Activated CD4-positive, alpha-beta T cell treated with anti-CD3 and anti-CD28 coated beads, Interleukin-2, amount 10 ng/mL, durations not matched to agents 7 days and 5 days (primary cell): ENCODE measurements around the gene TMEM87A. TPM values are rescaled to one million over a fixed set of nuclear protein-coding genes. Genes with fewer than 3 reads are reported as not detected.

Source experiments
- CTCF ChIA-PET: fragments of 350-600 bp; sonication (Branson Sonifier 250); formaldehyde crosslinking; loops from one replicate; lab custom pipeline; 2021; ENCODE audit warnings: antibody characterized with exemption; lab: Charles Lee
- POLR2A ChIA-PET: fragments of 350-600 bp; sonication (Branson Sonifier 250); formaldehyde crosslinking; loops from one replicate; lab custom pipeline; 2021; ENCODE audit warnings: antibody characterized with exemption; lab: Charles Lee
- DNase-seq: peaks from one replicate; pipeline ENCODE4 v3.0.0-alpha.2; 2020
- H3K27ac Mint-ChIP-seq: one replicate; pipeline ENCODE4 v1.8.0; 2021; ENCODE audit warnings: mild to moderate bottlenecking, moderate library complexity, mixed read lengths
- H3K27me3 Mint-ChIP-seq: one replicate; pipeline ENCODE4 v1.8.0; 2021; ENCODE audit warnings: mixed read lengths
- H3K36me3 Mint-ChIP-seq: one replicate; pipeline ENCODE4 v1.8.0; 2021; ENCODE audit warnings: low read depth, mixed read lengths
- H3K4me1 Mint-ChIP-seq: one replicate; pipeline ENCODE4 v1.8.0; 2021; ENCODE audit warnings: mixed read lengths
- H3K4me3 Mint-ChIP-seq: one replicate; pipeline ENCODE4 v1.8.0; 2021; ENCODE audit warnings: mild to moderate bottlenecking, moderate library complexity, mixed read lengths
- H3K9me3 Mint-ChIP-seq: one replicate; pipeline ENCODE4 v1.8.0; 2021; ENCODE audit warnings: mixed read lengths
- total RNA-seq, 2 experiments: library from RNA; stranded (reverse); gene quantifications; one replicate each; pipeline ENCODE4 v1.2.3, GENCODE V29; 2021

TMEM87A gene
- total RNA-seq, 2 experiments from 2014 or later = 37.7 to 38.0 TPM

DNA sequence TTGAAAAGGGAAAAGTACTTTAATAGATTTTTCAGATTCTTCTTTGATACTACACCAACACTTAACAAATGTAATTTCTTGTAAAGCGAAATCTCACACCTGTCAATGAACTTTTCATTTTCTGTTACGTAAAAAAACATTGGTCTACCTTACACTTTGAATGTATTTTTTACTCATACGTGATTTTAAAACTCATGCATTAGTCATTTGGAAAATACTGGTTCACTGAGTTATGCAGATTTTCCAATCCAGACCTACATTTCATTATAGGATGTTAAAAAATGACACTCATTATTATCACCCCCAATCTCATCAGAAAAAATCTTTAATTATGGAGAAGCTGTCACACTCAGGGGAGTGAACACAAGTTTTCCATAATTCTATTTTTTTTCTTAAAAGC, 79.8 kb downstream of the TMEM87A start:
- peaks cover 33% of the 10 kb centered on the region for H3K4me1 Mint-ChIP-seq
- no peaks in the 10 kb centered on the region for H3K27me3 Mint-ChIP-seq
- DNase-seq = no peak
- no peak overlapping the region for H3K27ac Mint-ChIP-seq
- H3K36me3 Mint-ChIP-seq = peaks cover 63% of the 10 kb centered on the region
- CTCF ChIA-PET = no interaction called here
- POLR2A ChIA-PET = no interaction called here
- no peak overlapping the region for H3K4me3 Mint-ChIP-seq
- H3K9me3 Mint-ChIP-seq = peaks cover 3% of the 10 kb centered on the region

DNA sequence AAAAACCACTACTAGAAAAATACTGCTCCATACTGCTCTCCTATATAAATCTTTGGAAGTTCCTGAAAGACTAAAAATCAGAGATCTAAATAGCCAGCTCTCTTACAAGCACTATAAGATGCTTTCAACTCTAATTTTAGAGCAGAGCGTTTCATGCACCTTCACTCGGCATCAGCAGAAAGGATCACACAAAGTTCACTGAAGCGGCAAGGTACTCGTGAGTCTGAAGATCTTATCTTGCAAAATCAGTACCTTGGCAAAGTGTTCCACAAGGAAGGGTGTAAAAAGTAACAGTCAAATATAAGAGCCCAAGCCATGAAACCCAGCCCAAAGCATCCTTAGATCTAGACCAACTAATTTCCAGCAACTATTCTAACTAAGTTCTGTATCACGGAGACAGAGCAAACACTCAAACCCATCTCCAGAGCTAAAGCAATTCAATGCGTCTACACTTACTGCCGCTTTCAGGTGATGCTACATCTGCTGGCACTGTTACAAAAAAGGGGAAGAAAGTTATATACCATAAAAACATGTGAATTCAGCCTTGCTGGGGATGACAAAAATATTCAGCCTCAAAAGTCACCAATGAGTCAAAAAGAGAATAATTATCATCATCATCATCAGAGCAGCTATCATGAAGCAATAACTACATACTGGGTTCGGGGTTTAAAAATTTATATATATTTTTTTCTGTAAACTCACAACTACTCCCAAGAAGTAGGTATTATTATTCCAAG, 81.5 kb downstream of the TMEM87A start:
- Mint-ChIP-seq H3K36me3 (peaks cover 64% of the 10 kb centered on the region), H3K27me3 (no peaks in the 10 kb centered on the region), H3K27ac (peak overlapping the region; percentile 15), H3K4me3 (no peak overlapping the region), H3K9me3 (peaks cover 3% of the 10 kb centered on the region), H3K4me1 (peaks cover 33% of the 10 kb centered on the region)
- DNase-seq = no peak
- ChIA-PET POLR2A (no interaction called here), CTCF (interaction anchor here (0.8 to 1.0 kb wide), 2 partner anchors 9 to 18 kb away, joined by 3 read pairs; no protein-coding TSS in a partner anchor)

DNA sequence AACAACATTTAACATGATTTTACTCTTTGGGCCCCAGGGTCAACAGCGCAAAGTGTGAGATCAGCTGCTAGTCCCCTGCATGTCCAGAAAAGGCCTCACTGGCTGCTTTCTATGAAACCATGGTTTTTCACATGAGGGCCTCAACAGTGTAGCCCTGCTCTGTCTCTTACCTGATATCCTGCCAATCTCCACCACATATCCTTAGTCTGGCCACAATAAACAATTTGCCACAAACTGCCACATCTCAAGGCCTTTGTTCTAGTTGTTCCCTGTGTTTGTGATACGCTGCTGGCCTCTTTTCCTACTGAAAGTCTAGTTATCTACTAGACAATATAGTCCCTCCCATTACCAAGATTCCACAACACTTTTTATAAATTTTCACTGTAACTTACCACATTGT, 82.9 kb downstream of the TMEM87A start:
- DNase-seq = no peak
- H3K27me3 Mint-ChIP-seq = no peaks in the 10 kb centered on the region
- no peak overlapping the region for H3K4me3 Mint-ChIP-seq
- ChIA-PET POLR2A (no interaction called here), CTCF (no interaction called here)
- peaks cover 33% of the 10 kb centered on the region for H3K4me1 Mint-ChIP-seq
- peak overlapping the region; percentile 43 for H3K27ac Mint-ChIP-seq
- peaks cover 61% of the 10 kb centered on the region for H3K36me3 Mint-ChIP-seq
- H3K9me3 Mint-ChIP-seq = no peaks in the 10 kb centered on the region

DNA sequence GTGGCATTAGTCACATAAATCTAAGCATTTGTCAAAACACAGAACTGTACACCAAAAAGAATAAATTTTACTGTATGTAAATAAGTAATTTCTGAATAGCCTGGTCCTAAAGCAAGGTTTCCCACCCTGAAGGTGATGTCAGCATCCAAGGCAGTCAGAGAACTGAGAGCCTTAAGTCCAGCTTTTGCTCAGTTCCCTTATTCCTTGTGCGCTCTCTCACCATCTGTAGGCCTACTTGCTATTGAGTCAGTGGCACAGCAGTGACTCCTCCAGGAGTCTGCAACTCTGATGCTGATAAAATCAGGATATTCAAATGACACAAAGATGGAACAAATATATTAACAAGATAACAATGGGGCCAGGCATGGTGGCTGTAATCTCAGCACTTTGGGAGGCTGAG, 87.4 kb downstream of the TMEM87A start:
- ChIA-PET POLR2A (interaction anchor here (0.6 kb wide), 1 partner anchor 8 kb away, joined by 4 read pairs; no protein-coding TSS in a partner anchor), CTCF (interaction anchor here (0.9 kb wide), 1 partner anchor 27 kb away, joined by 4 read pairs; no protein-coding TSS in a partner anchor)
- Mint-ChIP-seq H3K36me3 (peaks cover 62% of the 10 kb centered on the region), H3K4me1 (peaks cover 11% of the 10 kb centered on the region), H3K27ac (no peak overlapping the region), H3K27me3 (no peaks in the 10 kb centered on the region), H3K9me3 (no peaks in the 10 kb centered on the region), H3K4me3 (no peak overlapping the region)
- DNase-seq = no peak

DNA sequence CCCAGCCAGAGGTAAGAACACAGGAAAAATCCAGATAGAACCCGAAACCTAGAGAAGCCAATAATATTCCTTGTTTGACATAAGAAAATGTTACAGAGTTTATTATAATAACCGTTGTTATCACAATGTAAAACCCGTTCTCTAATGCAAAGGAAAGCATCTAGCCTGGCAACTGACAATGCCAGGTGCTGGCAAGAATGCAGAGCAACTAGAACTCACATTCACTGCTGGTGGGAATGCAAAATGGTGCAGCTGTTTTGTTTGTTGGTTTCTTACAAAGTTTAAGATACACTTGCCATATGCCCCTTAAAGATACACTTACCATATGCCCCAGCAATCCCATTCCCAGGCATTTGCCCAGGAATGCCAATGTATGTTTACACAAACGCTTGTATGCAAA, 88.5 kb downstream of the TMEM87A start:
- H3K9me3 Mint-ChIP-seq = no peaks in the 10 kb centered on the region
- H3K27ac Mint-ChIP-seq = no peak overlapping the region
- no peaks in the 10 kb centered on the region for H3K27me3 Mint-ChIP-seq
- no peak for DNase-seq
- ChIA-PET CTCF (no interaction called here), POLR2A (no interaction called here)
- H3K4me3 Mint-ChIP-seq = no peak overlapping the region
- peaks cover 1% of the 10 kb centered on the region for H3K4me1 Mint-ChIP-seq
- peaks cover 55% of the 10 kb centered on the region for H3K36me3 Mint-ChIP-seq

DNA sequence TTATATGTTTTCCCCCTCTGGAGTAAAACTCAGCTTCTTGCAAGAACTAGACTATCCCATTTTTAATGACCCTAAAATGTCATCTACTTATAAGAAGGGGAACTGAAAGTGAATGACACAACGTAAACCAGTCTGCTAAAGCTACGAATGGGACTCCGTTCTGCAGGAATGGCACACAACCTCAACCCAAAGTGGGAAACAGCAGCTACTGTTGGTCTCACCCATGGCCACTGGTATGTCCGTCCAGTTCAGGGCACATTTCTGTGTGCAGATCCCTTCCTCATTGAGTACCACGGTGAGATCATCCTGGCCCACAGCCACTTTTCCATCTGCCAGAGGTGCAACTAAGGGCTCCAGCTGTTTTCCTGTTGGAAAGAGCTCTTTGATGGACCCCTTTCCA, 88.9 kb downstream of the TMEM87A start:
- ChIA-PET POLR2A (no interaction called here), CTCF (no interaction called here)
- peaks cover 1% of the 10 kb centered on the region for H3K4me1 Mint-ChIP-seq
- H3K36me3 Mint-ChIP-seq = peaks cover 54% of the 10 kb centered on the region
- no peak overlapping the region for H3K27ac Mint-ChIP-seq
- H3K4me3 Mint-ChIP-seq = no peak overlapping the region
- DNase-seq = no peak
- no peaks in the 10 kb centered on the region for H3K27me3 Mint-ChIP-seq
- no peaks in the 10 kb centered on the region for H3K9me3 Mint-ChIP-seq

DNA sequence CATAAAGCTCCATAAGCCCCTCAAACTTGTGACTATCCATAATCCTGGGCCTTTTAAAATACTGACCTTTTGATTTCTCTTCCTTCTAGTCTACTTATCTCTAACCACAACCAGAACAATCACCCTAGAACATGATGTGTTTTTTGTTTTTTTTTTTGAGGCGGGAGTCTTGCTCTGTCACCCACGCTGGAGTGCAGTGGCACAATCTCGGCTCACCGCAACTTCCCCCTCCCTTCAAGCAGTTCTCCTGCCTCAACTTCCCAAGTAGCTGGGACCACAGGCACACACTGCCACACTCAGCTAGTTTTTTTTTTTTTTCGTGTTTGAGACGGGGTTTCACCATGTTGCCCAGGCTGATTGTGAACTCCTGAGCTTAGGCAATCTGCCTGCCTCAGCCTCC, 90.3 kb downstream of the TMEM87A start:
- POLR2A ChIA-PET = no interaction called here
- CTCF ChIA-PET = interaction anchor here (0.7 kb wide), 1 partner anchor 275 kb away, joined by 3 read pairs; no protein-coding TSS in a partner anchor
- H3K27me3 Mint-ChIP-seq = no peaks in the 10 kb centered on the region
- no peak overlapping the region for H3K4me3 Mint-ChIP-seq
- H3K9me3 Mint-ChIP-seq = no peaks in the 10 kb centered on the region
- H3K4me1 Mint-ChIP-seq = peaks cover 1% of the 10 kb centered on the region
- H3K36me3 Mint-ChIP-seq = peaks cover 51% of the 10 kb centered on the region
- no peak overlapping the region for H3K27ac Mint-ChIP-seq
- no peak for DNase-seq

DNA sequence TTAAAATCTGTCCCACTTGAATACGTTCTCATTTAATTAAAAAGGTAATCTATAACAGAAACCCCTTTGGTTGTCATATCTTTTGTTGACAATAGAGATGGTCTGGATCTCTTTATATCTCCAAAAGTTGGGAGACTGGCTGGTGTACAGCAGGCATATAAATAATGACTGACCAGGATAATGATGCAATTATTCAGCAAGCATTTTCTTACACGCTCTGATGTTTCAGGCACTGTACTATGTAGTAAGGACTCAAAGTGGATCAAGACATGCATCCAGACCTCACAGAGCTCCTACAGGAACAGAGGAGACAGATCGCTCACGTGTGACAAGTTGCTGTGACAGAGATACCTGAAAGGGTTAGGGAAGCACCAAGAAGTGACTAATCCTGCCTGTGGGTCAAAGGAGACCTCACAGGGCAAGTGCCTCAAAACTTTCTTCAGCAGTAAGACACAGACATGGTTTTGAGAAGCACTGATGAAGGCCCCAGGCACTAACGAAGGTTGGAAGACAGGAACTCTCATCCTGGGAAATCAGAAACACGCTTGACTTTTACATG, 90.8 kb downstream of the TMEM87A start:
- ChIA-PET CTCF (no interaction called here), POLR2A (no interaction called here)
- no peak for DNase-seq
- no peak overlapping the region for H3K27ac Mint-ChIP-seq
- H3K4me3 Mint-ChIP-seq = no peak overlapping the region
- no peaks in the 10 kb centered on the region for H3K9me3 Mint-ChIP-seq
- H3K4me1 Mint-ChIP-seq = peaks cover 1% of the 10 kb centered on the region
- peaks cover 47% of the 10 kb centered on the region for H3K36me3 Mint-ChIP-seq
- no peaks in the 10 kb centered on the region for H3K27me3 Mint-ChIP-seq

DNA sequence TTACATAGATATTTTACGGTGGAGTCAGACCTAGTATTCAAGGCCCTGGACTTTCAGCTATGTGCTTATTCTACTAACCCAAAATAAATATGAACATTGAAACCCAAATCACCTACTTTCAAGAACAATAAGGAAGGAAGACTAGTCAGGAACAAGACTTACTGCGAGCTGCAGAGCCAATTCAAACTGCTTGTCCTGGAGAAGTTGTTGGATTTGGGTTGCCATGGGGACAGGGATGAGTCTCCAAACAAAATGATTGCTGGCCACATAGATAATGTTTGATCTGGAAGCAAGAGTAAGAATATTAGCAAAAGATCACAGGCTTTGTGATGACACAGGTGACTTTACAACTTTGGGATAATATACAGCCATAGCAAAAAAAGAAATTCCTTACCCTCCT, 95.2 kb downstream of the TMEM87A start:
- ChIA-PET CTCF (interaction anchor here (0.9 kb wide), 1 partner anchor 17 kb away, joined by 3 read pairs; no protein-coding TSS in a partner anchor), POLR2A (interaction anchor here (0.6 kb wide), 1 partner anchor 8 kb away, joined by 4 read pairs; no protein-coding TSS in a partner anchor)
- Mint-ChIP-seq H3K4me1 (no peaks in the 10 kb centered on the region), H3K27ac (no peak overlapping the region), H3K27me3 (no peaks in the 10 kb centered on the region), H3K9me3 (no peaks in the 10 kb centered on the region), H3K4me3 (no peak overlapping the region), H3K36me3 (peaks cover 38% of the 10 kb centered on the region)
- no peak for DNase-seq

DNA sequence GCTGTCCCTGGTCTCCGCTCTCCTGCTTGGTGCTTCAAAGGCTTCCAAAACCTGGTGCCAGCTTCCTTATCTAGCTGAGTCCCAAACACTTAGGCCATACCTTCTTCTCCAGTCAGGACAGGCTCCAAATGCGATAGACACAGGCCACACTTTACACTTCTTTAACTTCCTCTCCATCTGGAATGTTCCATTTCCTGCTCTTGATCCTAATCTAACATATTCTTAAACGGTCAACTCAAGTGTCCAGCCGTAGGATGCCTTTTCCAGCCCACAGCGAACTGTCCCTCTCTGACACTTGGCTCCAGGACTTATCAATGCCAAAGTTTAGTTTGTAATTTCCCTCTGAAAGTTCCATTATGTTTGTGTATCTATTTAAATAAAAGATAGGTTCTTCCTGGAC, 97.6 kb downstream of the TMEM87A start:
- Mint-ChIP-seq H3K27ac (peak overlapping the region; percentile 67), H3K4me3 (no peak overlapping the region), H3K9me3 (no peaks in the 10 kb centered on the region), H3K27me3 (no peaks in the 10 kb centered on the region), H3K36me3 (peaks cover 49% of the 10 kb centered on the region), H3K4me1 (peaks cover 15% of the 10 kb centered on the region)
- ChIA-PET POLR2A (no interaction called here), CTCF (interaction anchor here (0.6 to 1.4 kb wide), 2 partner anchors 15 to 156 kb away, joined by 3 to 4 read pairs; no protein-coding TSS in a partner anchor)
- DNase-seq = no peak

DNA sequence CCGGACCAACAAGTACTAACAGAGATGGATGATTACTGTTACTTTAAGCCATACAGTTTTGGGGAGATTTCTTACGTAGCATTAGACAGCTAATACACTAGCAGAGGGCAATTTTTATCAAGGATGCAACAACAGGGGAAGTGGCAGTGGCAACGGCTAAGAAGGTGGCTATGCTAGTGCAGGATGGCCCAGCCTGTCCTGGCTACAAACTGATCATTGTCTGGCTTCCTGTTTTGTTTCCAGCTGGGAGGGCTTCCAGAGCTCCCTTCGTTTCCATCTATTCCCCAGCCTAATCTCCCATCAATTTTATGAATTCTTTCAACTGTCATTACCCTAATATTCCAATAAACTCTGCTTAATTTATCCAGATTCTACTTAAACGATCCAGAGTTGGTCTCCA, 100.8 kb downstream of the TMEM87A start:
- peaks cover 21% of the 10 kb centered on the region for H3K4me1 Mint-ChIP-seq
- peak overlapping the region; percentile 4 for H3K27ac Mint-ChIP-seq
- no peak for DNase-seq
- CTCF ChIA-PET = no interaction called here
- H3K36me3 Mint-ChIP-seq = peaks cover 56% of the 10 kb centered on the region
- POLR2A ChIA-PET = no interaction called here
- no peak overlapping the region for H3K4me3 Mint-ChIP-seq
- no peaks in the 10 kb centered on the region for H3K27me3 Mint-ChIP-seq
- no peaks in the 10 kb centered on the region for H3K9me3 Mint-ChIP-seq

DNA sequence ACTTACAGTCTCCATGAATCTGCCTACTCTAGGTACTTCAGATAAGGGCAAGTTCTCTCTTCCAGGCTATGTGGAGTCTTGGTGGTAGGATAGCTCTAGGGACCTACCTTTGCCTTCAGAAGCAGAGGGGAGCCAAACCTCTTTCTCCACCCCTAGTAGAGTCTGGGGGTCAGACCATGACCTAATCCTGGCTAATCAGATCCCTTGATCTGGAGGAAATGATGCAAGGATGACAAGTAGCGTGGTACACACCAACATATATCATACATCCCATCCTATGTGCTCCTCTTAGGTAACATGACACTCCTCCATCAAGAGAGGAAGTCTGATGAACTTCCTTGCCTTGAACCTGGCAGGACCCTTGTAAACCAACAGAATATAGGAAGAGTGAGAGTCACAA, 101.4 kb downstream of the TMEM87A start:
- peaks cover 21% of the 10 kb centered on the region for H3K4me1 Mint-ChIP-seq
- peaks cover 60% of the 10 kb centered on the region for H3K36me3 Mint-ChIP-seq
- peak overlapping the region; percentile 31 for H3K27ac Mint-ChIP-seq
- CTCF ChIA-PET = no interaction called here
- no peaks in the 10 kb centered on the region for H3K9me3 Mint-ChIP-seq
- POLR2A ChIA-PET = interaction anchor here (0.7 kb wide), 1 partner anchor 59 kb away, joined by 3 read pairs; no protein-coding TSS in a partner anchor
- H3K27me3 Mint-ChIP-seq = no peaks in the 10 kb centered on the region
- no peak for DNase-seq
- H3K4me3 Mint-ChIP-seq = no peak overlapping the region

DNA sequence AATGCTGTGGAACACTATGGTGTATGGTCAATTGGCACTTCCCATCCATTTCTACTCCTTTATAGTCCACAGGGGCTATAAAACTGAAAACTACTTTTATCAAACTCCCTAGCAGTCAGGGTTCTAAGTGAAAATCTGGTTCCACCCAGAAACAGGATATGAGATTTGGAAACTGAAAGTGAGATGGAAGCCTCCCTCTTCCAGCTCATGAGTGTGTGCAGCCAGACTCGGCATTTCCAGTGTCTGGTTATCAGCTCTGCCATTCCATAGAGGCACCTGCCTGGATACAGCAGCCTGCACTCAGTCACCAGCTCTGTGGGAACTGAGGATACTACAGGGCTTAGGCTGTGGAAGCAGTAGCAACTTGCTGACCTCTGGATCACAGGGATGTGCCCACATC, 102.1 kb downstream of the TMEM87A start:
- no peaks in the 10 kb centered on the region for H3K9me3 Mint-ChIP-seq
- H3K36me3 Mint-ChIP-seq = peaks cover 64% of the 10 kb centered on the region
- peaks cover 21% of the 10 kb centered on the region for H3K4me1 Mint-ChIP-seq
- H3K4me3 Mint-ChIP-seq = no peak overlapping the region
- H3K27ac Mint-ChIP-seq = peak overlapping the region; percentile 31
- ChIA-PET CTCF (no interaction called here), POLR2A (interaction anchor here (0.7 kb wide), 1 partner anchor 58 kb away, joined by 3 read pairs; no protein-coding TSS in a partner anchor)
- no peaks in the 10 kb centered on the region for H3K27me3 Mint-ChIP-seq
- DNase-seq = no peak
